ENCODE data around the gene NEURL3. TPM values are rescaled to one million over a fixed set of nuclear protein-coding genes. Genes with fewer than 3 reads are reported as not detected.

NEURL3 gene
- total and polyA plus RNA-seq, 2 of the 8 experiments (the other 6 are each of a cell fraction or from before 2014, with no cell fraction given) = not detected

DNA sequence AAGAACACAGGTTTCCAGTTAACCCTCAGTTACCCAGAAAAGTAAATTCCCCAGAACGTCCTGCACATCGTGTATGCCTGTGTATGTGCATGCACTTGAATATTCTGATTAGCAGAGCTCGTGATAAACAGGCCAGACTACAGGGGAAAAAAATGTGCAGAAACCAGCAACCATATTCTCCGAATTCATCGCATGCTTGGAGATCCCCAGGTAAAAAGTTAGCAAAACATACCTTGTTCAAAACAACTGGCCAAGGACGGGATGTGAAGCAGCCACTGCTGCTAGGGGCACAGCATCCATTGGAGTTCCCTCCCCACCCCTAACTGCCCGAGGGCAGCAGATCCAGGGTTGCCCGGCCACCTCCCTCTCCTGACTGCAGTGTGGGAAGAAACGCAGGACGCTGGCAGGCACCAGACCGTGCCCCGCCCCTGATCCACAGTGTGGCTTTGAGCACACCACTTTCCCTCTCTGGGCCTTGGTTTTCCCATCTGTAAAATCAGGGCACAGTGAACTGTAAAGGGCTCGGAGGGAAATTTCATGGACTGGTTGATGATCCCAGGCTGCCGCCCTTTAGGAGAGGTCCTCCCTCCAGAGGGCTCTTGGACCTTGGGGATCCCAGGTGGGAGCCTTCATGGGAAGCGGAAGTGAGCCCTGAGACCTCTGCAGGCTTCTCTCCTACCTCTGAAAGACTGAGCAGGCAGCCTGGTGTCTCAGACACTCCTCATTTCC, 19.5 kb upstream of the NEURL3 start:
- Histone ChIP-seq H3K56ac (replicated peaks; ENCODE audit: insufficient read length, low read depth, low read length) (no peak overlapping the region), H2BK12ac (ENCODE audit: low read depth, low read length) (no peak overlapping the region), H2AK5ac (ENCODE audit: low read depth, low read length) (no peak overlapping the region; the same call in 1 of the 2 replicates), H4K5ac (ENCODE audit: insufficient read length, low read depth, low read length) (no peak overlapping the region), H2BK120ac (replicated peaks; ENCODE audit: low read depth, low read length) (no peak overlapping the region), H3K4ac (replicated peaks; ENCODE audit: insufficient read length, low read depth, low read length) (no peak overlapping the region), H4K20me1 (replicated peaks in 1 of 2; ENCODE audit: control insufficient read depth in 1 of 2, insufficient read depth in 2 of 2, low read length in 2 of 2) (no peaks in the 10 kb centered on the region), H3K23ac (ENCODE audit: insufficient read length) (no peak overlapping the region), H3K14ac (ENCODE audit: insufficient read length) (no peak overlapping the region), H3K79me2 (ENCODE audit: control insufficient read depth in 1 of 2, insufficient read depth in 2 of 2, low read length in 2 of 2) (no peaks in the 10 kb centered on the region), H2AFZ (ENCODE audit: low read length) (no peak overlapping the region), H3K4me3 (ENCODE audit: extremely low read depth in 1 of 4, insufficient read depth in 2 of 4, low read depth in 3 of 4, low read length in 4 of 4) (no peak overlapping the region), H3K27me3 (replicated peaks in 1 of 4; ENCODE audit: control insufficient read depth in 3 of 4, extremely low read depth in 1 of 4, insufficient read depth in 3 of 4, low read length in 3 of 4) (peaks cover 0 to 21% (median 16%) of the 10 kb centered on the region in 4 experiments; a peak in 6 of 7 replicates), H3K9ac (replicated peaks in 1 of 4; ENCODE audit: extremely low read depth in 1 of 4, low read depth in 3 of 4, low read length in 3 of 4) (no peak overlapping the region), H3K4me2 (ENCODE audit: insufficient read depth in 1 of 2, low read depth in 2 of 2, low read length in 2 of 2) (no peak overlapping the region), H3K27ac (ENCODE audit: low read depth, low read length) (no peak overlapping the region), H4K91ac (replicated peaks; ENCODE audit: insufficient read length, low read length) (no peak overlapping the region), H3K18ac (ENCODE audit: extremely low read depth, low read length) (no peak overlapping the region), H3K36me3 (ENCODE audit: control insufficient read depth in 2 of 4, insufficient read depth in 4 of 4, low read length in 3 of 4) (no peaks in the 10 kb centered on the region), H3K23me2 (ENCODE audit: low read depth, low read length) (peaks cover 5% of the 10 kb centered on the region; the same call in 1 of the 2 replicates), H2BK20ac (ENCODE audit: low read length) (no peak overlapping the region), H3K9me3 (ENCODE audit: insufficient read depth in 2 of 2, low read depth in 1 of 2, low read length in 1 of 2) (no peaks in the 10 kb centered on the region), H2BK5ac (ENCODE audit: low read depth, low read length) (no peak overlapping the region), H2BK15ac (ENCODE audit: low read length) (peak overlapping the region; percentile 9; the same call in 1 of the 2 replicates), H3K4me1 (replicated peaks in 1 of 4; ENCODE audit: control insufficient read depth in 3 of 4, insufficient read depth in 4 of 4, low read length in 3 of 4) (peaks cover 0 to 4% (median 0%) of the 10 kb centered on the region in 4 experiments; a peak in 4 of 7 replicates), H3K79me1 (ENCODE audit: low read depth, low read length) (no peaks in the 10 kb centered on the region), H4K8ac (ENCODE audit: extremely low read depth, insufficient read depth, low read length) (no peak overlapping the region)
- CTCF ChIA-PET (ENCODE audit: partially characterized antibody) = interaction anchor here (1.4 to 18.5 kb wide), 3 partner anchors 15 to 28 kb away, joined by 5 to 361 read pairs (median 54); no protein-coding TSS in a partner anchor
- FAIRE-seq (no peak), DNase-seq (ENCODE audit: low read depth in 1 of 2, low spot score in 2 of 2) (no peak)
- 80% methylated on average over 15 of the region's 15 CpGs; no CpG with 5 or more reads in 1 of the 2 experiments for WGBS, 2 experiments (ENCODE audit: extremely low coverage in 1 of 2, insufficient coverage in 1 of 2, insufficient read length in 1 of 2, insufficient replicate concordance in 2 of 2, low coverage in 1 of 2, low lambda C conversion rate in 2 of 2, missing lambda C conversion rate in 1 of 2)
- POLR2A ChIA-PET (ENCODE audit: partially characterized antibody) = interaction anchor here (0.5 kb wide), 1 partner anchor 258 kb away, joined by 3 read pairs; no protein-coding TSS in a partner anchor
- no peak for TF ChIP-seq POU5F1 (IDR thresholded peaks at IDR 0.05; ENCODE audit: low read depth, low read length)
- TF ChIP-seq POLR2AphosphoS5 (IDR thresholded peaks at IDR 0.05; ENCODE audit: low read depth, low read length) = no peak
- no peak for TF ChIP-seq EGR1 (IDR thresholded peaks at IDR 0.05; ENCODE audit: borderline replicate concordance, low read depth, low read length)
- TF ChIP-seq, protein P1, sequence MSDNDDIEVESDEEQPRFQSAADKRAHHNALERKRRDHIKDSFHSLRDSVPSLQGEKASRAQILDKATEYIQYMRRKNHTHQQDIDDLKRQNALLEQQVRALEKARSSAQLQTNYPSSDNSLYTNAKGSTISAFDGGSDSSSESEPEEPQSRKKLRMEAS (IDR thresholded peaks at IDR 0.05) = no peak
- TF ChIP-seq, protein P2, sequence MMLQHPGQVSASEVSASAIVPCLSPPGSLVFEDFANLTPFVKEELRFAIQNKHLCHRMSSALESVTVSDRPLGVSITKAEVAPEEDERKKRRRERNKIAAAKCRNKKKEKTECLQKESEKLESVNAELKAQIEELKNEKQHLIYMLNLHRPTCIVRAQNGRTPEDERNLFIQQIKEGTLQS (IDR thresholded peaks at IDR 0.05; ENCODE audit: insufficient read depth, low read depth, low read length) = no peak
- TF ChIP-seq KDM4A (IDR thresholded peaks at IDR 0.05; ENCODE audit: low read depth, low read length, severe bottlenecking) = no peak
- no peak for TF ChIP-seq BCL11A (IDR thresholded peaks at IDR 0.05; ENCODE audit: low read depth in 2 of 2, low read length in 2 of 2)
- no peak for TF ChIP-seq KDM5A (IDR thresholded peaks at IDR 0.05; ENCODE audit: low read length)
- TF ChIP-seq SIRT6 (IDR thresholded peaks at IDR 0.05; ENCODE audit: low read length) = no peak
- no peak for TF ChIP-seq JUND (IDR thresholded peaks at IDR 0.05; ENCODE audit: low read length)
- no peak for TF ChIP-seq GABPA (IDR thresholded peaks at IDR 0.05; ENCODE audit: borderline replicate concordance, insufficient read depth, low read length)
- no peak for TF ChIP-seq CTBP2 (IDR thresholded peaks at IDR 0.05; ENCODE audit: borderline replicate concordance, insufficient read depth, insufficient read length, low read length)

All from H1 (cell line).